Measurements from ENCODE around the gene GXYLT1. TPM values are rescaled to one million over a fixed set of nuclear protein-coding genes. Genes with fewer than 3 reads are reported as not detected.

Gene GXYLT1
- total RNA-seq, 2 experiments from 2014 or later: 5.3 to 6.3 TPM

DNA sequence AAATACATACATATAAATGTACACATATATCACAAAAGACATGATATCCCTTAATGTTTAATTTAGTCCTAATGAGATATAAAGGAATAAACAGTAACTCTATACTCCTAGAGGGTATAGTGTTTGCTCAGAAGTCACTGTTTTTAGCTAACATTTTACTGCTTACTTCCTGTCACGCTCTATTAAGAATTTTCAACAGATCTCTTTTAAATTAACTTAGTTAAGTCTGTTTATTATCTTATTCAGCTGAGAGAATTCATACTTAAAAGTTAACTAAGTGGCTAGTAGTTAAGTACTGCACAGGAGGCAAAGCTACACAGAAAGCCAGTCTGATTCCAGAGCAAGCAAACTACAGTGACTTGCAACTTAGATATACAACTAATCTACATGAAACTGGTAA lies 39.9 kb downstream of the GXYLT1 start:
- POLR2A ChIA-PET: interaction anchor here (0.8 kb wide), 1 partner anchor 10 kb away, joined by 3 read pairs; no protein-coding TSS in a partner anchor
- H3K4me1 Mint-ChIP-seq (ENCODE audit: low read depth): no peaks in the 10 kb centered on the region
- CTCF ChIA-PET: interaction anchor here (1.0 kb wide), 1 partner anchor 80 kb away, joined by 3 read pairs; no protein-coding TSS in a partner anchor
- H3K4me3 Mint-ChIP-seq: no peak overlapping the region
- ATAC-seq: no peak
- TF ChIP-seq, protein P1, sequence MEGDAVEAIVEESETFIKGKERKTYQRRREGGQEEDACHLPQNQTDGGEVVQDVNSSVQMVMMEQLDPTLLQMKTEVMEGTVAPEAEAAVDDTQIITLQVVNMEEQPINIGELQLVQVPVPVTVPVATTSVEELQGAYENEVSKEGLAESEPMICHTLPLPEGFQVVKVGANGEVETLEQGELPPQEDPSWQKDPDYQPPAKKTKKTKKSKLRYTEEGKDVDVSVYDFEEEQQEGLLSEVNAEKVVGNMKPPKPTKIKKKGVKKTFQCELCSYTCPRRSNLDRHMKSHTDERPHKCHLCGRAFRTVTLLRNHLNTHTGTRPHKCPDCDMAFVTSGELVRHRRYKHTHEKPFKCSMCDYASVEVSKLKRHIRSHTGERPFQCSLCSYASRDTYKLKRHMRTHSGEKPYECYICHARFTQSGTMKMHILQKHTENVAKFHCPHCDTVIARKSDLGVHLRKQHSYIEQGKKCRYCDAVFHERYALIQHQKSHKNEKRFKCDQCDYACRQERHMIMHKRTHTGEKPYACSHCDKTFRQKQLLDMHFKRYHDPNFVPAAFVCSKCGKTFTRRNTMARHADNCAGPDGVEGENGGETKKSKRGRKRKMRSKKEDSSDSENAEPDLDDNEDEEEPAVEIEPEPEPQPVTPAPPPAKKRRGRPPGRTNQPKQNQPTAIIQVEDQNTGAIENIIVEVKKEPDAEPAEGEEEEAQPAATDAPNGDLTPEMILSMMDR (IDR thresholded peaks at IDR 0.05): no peak
- no peaks in the 10 kb centered on the region for H3K27me3 Mint-ChIP-seq
- H3K9me3 Mint-ChIP-seq: no peaks in the 10 kb centered on the region
- no peak overlapping the region for H3K27ac Mint-ChIP-seq
- peaks cover 3% of the 10 kb centered on the region for H3K36me3 Mint-ChIP-seq (ENCODE audit: low read depth)
- DNase-seq: no peak
- intact Hi-C loops (cut with micrococcal nuclease): no loop called here

DNA sequence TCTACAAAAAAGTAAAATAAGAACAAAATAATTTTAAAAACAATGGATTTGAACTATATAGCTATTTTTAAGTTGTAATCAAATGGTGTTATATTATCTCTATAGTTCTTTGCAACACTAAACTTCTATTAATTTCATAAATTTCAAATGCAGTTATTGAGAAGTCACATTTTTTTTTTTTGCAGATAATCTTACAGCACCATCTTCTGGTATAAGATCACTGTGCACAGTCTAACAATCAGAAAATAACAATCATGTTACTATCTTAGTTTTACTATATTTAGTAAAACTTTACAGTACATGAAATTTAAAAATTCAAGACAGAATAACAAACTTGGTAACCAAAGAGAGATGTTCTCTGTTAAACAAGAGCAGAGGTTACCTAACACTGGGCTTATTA lies 40.6 kb downstream of the GXYLT1 start:
- H3K4me3 Mint-ChIP-seq: no peak overlapping the region
- ChIA-PET POLR2A (interaction anchor here (0.6 to 0.8 kb wide), 3 partner anchors 9 to 822 kb away, joined by 3 read pairs; no protein-coding TSS in a partner anchor), CTCF (interaction anchor here (1.0 kb wide), 1 partner anchor 80 kb away, joined by 3 read pairs; no protein-coding TSS in a partner anchor)
- H3K9me3 Mint-ChIP-seq: no peaks in the 10 kb centered on the region
- no peak for DNase-seq
- TF ChIP-seq, protein P1 (IDR thresholded peaks at IDR 0.05): no peak
- no peaks in the 10 kb centered on the region for H3K4me1 Mint-ChIP-seq (ENCODE audit: low read depth)
- H3K27me3 Mint-ChIP-seq: no peaks in the 10 kb centered on the region
- H3K27ac Mint-ChIP-seq: no peak overlapping the region
- intact Hi-C loops (cut with micrococcal nuclease): no loop called here
- H3K36me3 Mint-ChIP-seq (ENCODE audit: low read depth): peaks cover 3% of the 10 kb centered on the region
- ATAC-seq: no peak

DNA sequence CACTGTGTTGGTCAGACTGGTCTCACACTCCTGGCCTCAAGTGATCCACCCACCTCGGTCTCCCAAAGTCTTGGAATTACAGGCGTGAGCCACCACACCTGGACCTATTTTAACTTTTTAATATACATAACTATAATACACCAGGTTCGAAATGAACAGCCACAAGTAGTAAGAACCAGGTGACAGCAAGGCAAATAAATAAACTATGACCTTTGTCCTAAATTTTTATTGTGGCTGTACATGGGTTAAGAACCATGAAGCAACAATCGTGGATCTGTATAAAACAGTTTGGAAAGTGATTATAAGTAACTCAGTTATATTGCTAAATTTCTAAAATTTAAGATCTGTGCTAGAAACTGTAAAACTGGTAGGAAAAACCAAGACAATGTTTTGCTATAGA lies 41.5 kb downstream of the GXYLT1 start:
- H3K4me1 Mint-ChIP-seq (ENCODE audit: low read depth): peaks cover 2% of the 10 kb centered on the region
- no peak overlapping the region for H3K27ac Mint-ChIP-seq
- TF ChIP-seq, protein P1 (IDR thresholded peaks at IDR 0.05): no peak
- H3K36me3 Mint-ChIP-seq (ENCODE audit: low read depth): peaks cover under 1% of the 10 kb centered on the region
- POLR2A ChIA-PET: no interaction called here
- intact Hi-C loops (cut with micrococcal nuclease): no loop called here
- no peak overlapping the region for H3K4me3 Mint-ChIP-seq
- H3K27me3 Mint-ChIP-seq: no peaks in the 10 kb centered on the region
- no peak for ATAC-seq
- H3K9me3 Mint-ChIP-seq: no peaks in the 10 kb centered on the region
- no peak for DNase-seq
- CTCF ChIA-PET: no interaction called here

DNA sequence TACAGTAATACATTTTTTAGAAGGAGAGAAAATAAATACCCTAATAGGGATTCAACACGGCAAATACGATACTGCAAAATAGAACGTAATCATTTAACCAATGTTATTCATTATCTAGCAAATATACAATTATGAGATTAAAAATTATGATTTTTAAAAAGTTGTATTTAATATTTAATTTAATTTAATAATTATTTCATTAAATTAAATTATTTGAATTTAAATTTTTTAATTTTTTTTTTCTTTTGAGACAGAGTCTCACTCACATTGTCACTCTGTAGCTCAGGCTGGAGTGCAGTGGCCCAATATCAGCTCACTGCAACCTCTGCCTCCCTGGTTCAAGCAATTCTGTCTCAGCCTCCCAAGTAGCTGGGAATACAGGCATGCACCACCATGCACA lies 42.0 kb downstream of the GXYLT1 start:
- ChIA-PET POLR2A (no interaction called here), CTCF (no interaction called here)
- Mint-ChIP-seq H3K27me3 (no peaks in the 10 kb centered on the region), H3K27ac (no peak overlapping the region), H3K4me3 (no peak overlapping the region), H3K4me1 (ENCODE audit: low read depth) (peaks cover 5% of the 10 kb centered on the region), H3K36me3 (ENCODE audit: low read depth) (peaks cover 3% of the 10 kb centered on the region), H3K9me3 (no peaks in the 10 kb centered on the region)
- TF ChIP-seq, protein P1 (IDR thresholded peaks at IDR 0.05): no peak
- intact Hi-C loops (cut with micrococcal nuclease): no loop called here
- DNase-seq (no peak), ATAC-seq (no peak)

DNA sequence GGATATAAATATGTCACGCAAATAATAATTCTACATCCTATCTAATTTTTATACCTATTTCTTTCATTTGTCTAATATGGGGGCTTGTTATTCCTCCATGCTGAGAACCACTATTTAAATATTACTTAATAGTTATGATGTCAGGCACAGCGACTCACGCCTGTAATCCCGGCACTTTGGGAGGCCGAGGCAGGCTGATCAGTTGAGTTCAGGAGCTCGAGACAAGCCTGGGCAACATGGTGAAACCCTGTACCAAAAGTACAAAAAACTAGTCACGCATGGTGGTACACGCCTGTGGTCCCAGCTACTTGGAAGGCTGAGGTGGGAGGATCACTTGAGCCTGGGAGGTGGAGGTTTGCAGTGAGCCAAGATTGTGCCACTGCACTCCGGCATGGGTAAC lies 45.2 kb downstream of the GXYLT1 start:
- no peak for DNase-seq
- H3K27ac Mint-ChIP-seq: no peak overlapping the region
- no peaks in the 10 kb centered on the region for H3K9me3 Mint-ChIP-seq
- no peak for ATAC-seq
- peaks cover 17% of the 10 kb centered on the region for H3K36me3 Mint-ChIP-seq (ENCODE audit: low read depth)
- intact Hi-C loops (cut with micrococcal nuclease): no loop called here
- H3K4me1 Mint-ChIP-seq (ENCODE audit: low read depth): peaks cover 31% of the 10 kb centered on the region
- TF ChIP-seq, protein P1 (IDR thresholded peaks at IDR 0.05): no peak
- ChIA-PET POLR2A (no interaction called here), CTCF (no interaction called here)
- H3K4me3 Mint-ChIP-seq: no peak overlapping the region
- H3K27me3 Mint-ChIP-seq: no peaks in the 10 kb centered on the region
